Left lobe of liver (tissue), 2 donors: Measurements from ENCODE around the gene DAGLA. TPM values are rescaled to one million over a fixed set of nuclear protein-coding genes. Genes with fewer than 3 reads are reported as not detected.

Experiments
- ATAC-seq: fragments of 200-7000 bp; cut with Tn5 transposase; one replicate; pipeline ENCODE4 v1.9.1; 2020; ENCODE audit warnings: mild to moderate bottlenecking, moderate library complexity
- DNase-seq: peaks from one replicate; pipeline ENCODE4 v3.0.0-alpha.2; 2020; ENCODE audit warnings: low spot score
- total RNA-seq: library from RNA; stranded (reverse); gene quantifications from one replicate; pipeline ENCODE4 v1.2.1, GENCODE V29; 2021
- donor health status: DM: no; HTN: no; CAD: no; lungs with moderate emphysema.
- donor health status: DM: no; HTN: yes; CAD: no.

Gene DAGLA
- total RNA-seq, 1 donor from 2014 or later, result 0.35 TPM

- DNase-seq (peak; percentile 70), ATAC-seq (peak; percentile 66)
Measured at GRCh38 chr11:61757213-61757862, 77.1 kb downstream of the DAGLA start.

GRCh38 chr11:61760946-61761345 is 80.8 kb downstream of the DAGLA start:
- no peak for DNase-seq
- ATAC-seq, result no peak

- DNase-seq, result no peak
- no peak for ATAC-seq
Measured at GRCh38 chr11:61761440-61762222, 81.4 kb downstream of the DAGLA start.

GRCh38 chr11:61762223-61762615 is 82.0 kb downstream of the DAGLA start:
- ATAC-seq (no peak), DNase-seq (no peak)

- ATAC-seq (no peak), DNase-seq (no peak)
Measured at GRCh38 chr11:61762798-61763197, 82.6 kb downstream of the DAGLA start.

- DNase-seq, result no peak
- no peak for ATAC-seq
Measured at GRCh38 chr11:61763930-61764605, 83.9 kb downstream of the DAGLA start.

GRCh38 chr11:61764606-61765260 is 84.5 kb downstream of the DAGLA start:
- DNase-seq (no peak), ATAC-seq (peak; percentile 6)

- DNase-seq, result no peak
Measured at GRCh38 chr11:61765550-61766253, 85.5 kb downstream of the DAGLA start.

GRCh38 chr11:61766353-61766841 is 86.2 kb downstream of the DAGLA start:
- ATAC-seq, result peak; percentile 79
- DNase-seq, result peak; percentile 79

More at GRCh38 chr11:61765550-61766253, 85.5 kb downstream of the DAGLA start:
- no peak for ATAC-seq

- peak; percentile 2 for ATAC-seq
- DNase-seq, result no peak
Measured at GRCh38 chr11:61768376-61769076, 88.3 kb downstream of the DAGLA start.

GRCh38 chr11:61769169-61769920 is 89.2 kb downstream of the DAGLA start:
- ATAC-seq (no peak), DNase-seq (no peak)

GRCh38 chr11:61769946-61770683 is 89.9 kb downstream of the DAGLA start:
- no peak for ATAC-seq
- no peak for DNase-seq

GRCh38 chr11:61771195-61771894 is 91.2 kb downstream of the DAGLA start:
- DNase-seq, result no peak
- ATAC-seq, result no peak

GRCh38 chr11:61771985-61772455 is 91.8 kb downstream of the DAGLA start:
- ATAC-seq (no peak), DNase-seq (no peak)

GRCh38 chr11:61773356-61773755 is 93.2 kb downstream of the DAGLA start:
- no peak for ATAC-seq
- DNase-seq, result no peak

GRCh38 chr11:61773809-61774208 is 93.6 kb downstream of the DAGLA start:
- ATAC-seq, result no peak
- no peak for DNase-seq

- DNase-seq (no peak), ATAC-seq (no peak)
Measured at GRCh38 chr11:61774411-61774810, 94.2 kb downstream of the DAGLA start.

GRCh38 chr11:61775106-61775505 is 94.9 kb downstream of the DAGLA start:
- ATAC-seq (no peak), DNase-seq (no peak)
